GM12872 (cell line): ENCODE results near the gene PDC.
A peak's percentile ranks its signal among the peaks of the same experiment; 100 is the strongest.

Source experiments
- TF ChIP-seq, protein P1 (sequence below): IDR thresholded peaks from 3 replicates; pipeline ENCODE4 v1.5.1; 2011; ENCODE audit warnings: low read depth, mild to moderate bottlenecking, low read length, moderate library complexity; ENCODE audit not compliant: insufficient read depth

Gene PDC

GRCh38 chr1:186482661-186483255, 21.8 kb upstream of the PDC start:
- TF ChIP-seq, protein P1, sequence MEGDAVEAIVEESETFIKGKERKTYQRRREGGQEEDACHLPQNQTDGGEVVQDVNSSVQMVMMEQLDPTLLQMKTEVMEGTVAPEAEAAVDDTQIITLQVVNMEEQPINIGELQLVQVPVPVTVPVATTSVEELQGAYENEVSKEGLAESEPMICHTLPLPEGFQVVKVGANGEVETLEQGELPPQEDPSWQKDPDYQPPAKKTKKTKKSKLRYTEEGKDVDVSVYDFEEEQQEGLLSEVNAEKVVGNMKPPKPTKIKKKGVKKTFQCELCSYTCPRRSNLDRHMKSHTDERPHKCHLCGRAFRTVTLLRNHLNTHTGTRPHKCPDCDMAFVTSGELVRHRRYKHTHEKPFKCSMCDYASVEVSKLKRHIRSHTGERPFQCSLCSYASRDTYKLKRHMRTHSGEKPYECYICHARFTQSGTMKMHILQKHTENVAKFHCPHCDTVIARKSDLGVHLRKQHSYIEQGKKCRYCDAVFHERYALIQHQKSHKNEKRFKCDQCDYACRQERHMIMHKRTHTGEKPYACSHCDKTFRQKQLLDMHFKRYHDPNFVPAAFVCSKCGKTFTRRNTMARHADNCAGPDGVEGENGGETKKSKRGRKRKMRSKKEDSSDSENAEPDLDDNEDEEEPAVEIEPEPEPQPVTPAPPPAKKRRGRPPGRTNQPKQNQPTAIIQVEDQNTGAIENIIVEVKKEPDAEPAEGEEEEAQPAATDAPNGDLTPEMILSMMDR, result peak; percentile 95

- TF ChIP-seq, protein P1, result no peak
Observed at GRCh38 chr1:186481303-186481888, 20.5 kb upstream of the PDC start.

DNA sequence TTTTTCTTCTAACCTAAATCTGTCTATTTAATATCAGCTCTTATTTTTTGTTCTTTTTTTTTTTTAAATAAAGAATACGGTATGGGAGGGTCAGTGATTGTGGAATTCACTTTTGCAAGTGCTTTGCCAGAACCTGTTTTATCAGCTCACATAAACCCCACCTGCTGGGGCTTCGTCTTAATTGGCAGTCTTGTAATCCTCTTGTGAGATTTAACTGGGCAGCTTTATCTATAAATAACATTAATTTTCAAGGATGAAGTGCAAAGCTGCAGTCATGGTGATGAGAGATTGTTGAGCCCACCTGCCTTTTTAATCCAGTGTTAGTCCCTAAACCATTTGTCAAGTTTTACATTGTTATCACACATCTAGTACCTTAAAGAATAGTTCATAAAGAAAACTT, 18.2 kb upstream of the PDC start:
- TF ChIP-seq, protein P1, result no peak

- TF ChIP-seq, protein P1, result no peak
Observed at GRCh38 chr1:186476264-186477040, 15.5 kb upstream of the PDC start.

DNA sequence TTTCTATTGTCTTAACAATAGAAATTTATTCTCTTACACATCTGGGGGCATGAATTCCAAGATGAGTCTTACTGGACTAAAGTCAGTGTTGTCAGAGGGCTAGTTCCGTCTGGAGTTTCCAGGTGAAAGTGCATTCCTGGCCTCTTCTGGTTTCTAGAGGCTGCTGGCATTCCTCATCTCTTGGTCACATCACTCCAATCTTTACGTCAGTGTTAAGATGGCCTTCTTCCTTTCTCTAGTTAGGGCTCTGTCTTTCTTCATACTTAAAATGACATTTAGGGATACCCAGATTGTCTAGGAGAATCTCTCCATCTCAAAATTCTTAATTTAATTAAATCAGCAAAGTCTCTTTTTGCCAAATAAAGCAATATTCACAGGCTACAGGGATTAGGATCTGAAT, 13.3 kb upstream of the PDC start:
- TF ChIP-seq, protein P1, result no peak

DNA sequence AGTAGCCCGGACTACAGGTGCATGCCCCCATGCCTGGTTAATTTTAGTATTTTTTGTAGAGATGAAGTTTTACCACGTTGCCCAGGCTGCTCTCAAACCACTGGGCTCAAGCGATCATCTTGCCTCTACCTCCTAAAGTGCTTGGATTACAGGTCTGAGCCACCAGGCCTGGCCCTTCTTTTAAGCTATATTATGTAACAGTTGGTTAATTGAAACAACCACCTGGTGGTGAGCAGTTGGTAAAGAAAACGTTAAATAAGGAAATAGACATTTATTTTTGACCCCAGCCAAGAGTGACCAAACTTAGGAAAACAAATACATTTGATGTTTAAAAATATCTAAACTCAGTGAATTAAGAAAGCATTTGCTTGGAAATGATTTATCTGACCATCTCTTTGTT, 12.1 kb upstream of the PDC start:
- TF ChIP-seq, protein P1, result no peak

- TF ChIP-seq, protein P1, result no peak
Observed at GRCh38 chr1:186465946-186466345, 5.0 kb upstream of the PDC start.
